GM18502 (cell line): ENCODE measurements around the gene NEIL3.
"Not testable (repeated sequence)": the region's sequence is repeated elsewhere in the genome, so short reads cannot be mapped to it uniquely, and the experiment has no call there.

Source experiments
- ATAC-seq: cut with Tn5 transposase; IDR thresholded peaks from one replicate; pipeline ENCODE4 v1.9.1; 2021; ENCODE audit warnings: mild to moderate bottlenecking; ENCODE audit not compliant: unreplicated experiment, poor library complexity

The NEIL3 gene

DNA sequence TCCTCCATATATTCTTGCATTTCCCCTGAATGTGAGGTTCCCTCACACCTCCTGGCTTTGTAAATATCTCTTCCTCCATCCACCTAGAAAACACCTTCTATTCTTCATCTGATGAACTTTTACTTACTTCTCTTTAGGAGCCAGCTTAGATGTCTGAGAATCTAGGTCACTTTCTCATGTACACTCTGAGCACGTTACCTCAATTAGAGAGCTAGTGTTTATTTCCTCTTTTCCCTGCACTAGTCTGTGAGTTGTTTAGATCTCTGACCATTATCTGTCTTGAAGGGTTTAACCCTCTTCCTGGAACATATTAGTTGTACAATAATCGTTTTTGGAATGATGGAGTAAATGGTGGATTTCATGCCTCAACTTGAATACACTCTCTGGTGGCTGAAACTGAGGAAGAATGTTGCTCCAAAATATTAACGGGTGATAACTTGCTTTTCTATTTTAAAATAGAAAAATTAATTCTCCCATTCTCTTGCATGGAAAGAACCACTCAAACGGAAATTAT lies 8.5 kb upstream of the NEIL3 start:
- no peak for ATAC-seq

DNA sequence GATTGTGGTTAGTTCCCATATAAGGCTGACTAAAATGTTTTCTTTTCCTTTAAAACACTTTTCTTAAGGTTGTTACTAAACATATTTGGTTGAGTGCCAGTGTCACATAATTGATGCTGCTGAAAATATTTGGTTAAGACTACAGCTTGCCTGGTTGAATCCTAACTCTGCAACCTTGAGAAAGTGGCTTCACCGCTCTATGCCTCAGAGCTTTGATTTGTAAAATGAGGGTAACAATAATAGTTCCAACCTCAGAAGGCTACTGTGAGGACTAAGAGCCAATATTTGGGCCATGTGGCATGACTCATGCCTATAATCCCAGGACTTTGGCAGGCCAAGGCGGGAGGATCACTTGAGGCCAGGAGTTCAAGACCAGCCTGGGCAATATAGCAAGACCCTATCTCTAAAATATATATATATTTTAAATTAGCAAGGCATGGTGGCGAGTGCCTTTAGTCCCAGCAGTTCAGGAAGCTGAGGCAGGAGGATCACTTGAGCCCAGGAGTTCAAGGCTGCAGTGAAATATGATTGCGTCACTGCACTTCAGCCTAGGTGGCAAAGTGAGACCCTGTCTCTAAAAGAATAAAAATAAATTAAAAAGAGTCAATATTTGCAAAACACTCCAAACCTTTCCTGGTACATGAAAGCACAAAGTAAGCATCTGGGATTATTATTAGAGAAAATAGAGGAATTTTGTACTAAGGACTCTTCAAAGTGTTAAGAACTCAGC lies 7.1 kb upstream of the NEIL3 start:
- ATAC-seq: no peak

DNA sequence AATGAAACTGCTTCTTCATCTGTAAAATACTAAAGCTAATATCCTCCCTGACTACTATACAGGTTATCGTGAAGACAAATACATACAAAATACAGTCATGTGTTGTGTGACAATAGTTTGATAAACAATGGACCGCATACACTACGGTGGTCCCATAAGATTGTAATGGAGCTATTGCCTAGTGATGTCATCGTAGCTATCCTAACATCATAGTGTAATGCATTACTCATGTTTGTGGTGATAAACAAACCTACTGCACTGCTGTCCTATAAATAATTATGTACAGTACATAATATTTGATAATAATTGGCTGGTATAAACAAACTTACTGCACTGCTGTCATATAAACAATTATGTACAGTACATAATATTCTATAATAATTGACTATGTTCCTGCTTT lies 5.6 kb upstream of the NEIL3 start:
- no peak for ATAC-seq

DNA sequence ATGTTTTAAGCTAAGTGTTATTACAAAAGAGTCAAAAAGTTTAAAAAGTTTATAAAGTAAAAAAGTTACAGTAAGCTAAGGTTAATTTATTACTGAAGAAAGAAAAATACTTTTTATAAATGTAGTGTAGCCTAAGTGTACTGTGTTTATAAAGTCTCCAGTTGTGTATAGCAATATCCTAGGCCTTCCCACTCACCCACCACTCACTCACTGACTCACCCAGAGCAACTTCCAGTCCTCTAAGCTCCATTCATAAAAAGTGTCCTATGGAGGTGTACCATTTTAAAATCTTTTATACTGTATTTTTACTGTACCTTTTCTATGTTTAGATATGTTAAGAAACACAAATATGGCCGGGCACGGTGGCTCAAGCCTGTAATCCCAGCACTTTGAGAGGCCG lies 4.8 kb upstream of the NEIL3 start:
- not testable (repeated sequence) for ATAC-seq

DNA sequence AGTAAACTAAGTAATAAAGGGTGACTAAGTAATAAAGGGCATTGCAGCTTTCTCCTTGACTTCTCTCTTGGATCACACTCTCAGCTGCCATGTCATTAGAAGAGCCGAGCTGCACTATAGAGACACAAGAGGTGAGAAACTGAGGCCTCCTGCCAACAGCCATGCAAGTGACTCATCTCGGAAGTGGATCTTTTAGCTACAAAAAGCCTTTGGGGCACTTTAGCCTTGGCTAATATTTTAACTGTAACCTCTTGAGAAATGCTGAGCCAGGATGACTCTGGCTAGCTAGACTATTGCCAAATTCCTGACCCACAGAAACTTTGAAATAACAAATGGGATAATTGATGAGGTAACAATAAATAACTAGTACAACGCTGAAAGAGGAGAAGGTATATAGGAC lies 1.5 kb upstream of the NEIL3 start:
- ATAC-seq: no peak

DNA sequence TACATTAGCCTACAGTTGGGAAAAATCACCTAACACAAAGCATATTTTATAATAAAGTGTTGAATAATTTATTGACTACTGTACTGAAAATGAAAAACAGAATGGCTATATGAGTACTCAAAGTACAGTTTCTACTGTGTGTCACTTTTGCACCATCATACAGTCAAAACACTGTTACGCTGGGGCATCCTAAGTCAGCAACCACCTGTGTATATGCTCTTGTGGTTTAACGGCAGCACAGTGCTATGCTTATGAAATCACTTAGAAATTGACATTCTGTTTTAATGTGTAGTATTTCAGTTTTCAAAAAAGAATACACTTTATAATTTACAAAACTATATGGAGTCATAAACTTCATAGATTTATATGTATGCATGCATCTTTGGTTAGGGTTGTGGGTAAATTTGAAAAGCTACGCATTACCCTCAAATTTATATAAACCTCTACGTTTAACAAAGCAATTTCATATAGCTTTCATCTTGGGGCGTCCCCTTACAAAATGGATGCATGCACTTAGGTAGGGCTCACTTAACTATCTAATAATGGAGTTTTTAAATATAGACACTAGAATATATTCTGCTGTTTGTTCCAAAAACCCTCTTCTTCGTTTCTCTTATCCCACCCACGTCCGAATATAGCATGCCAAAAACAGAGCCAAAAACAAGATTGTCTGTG lies 690 bp upstream of the NEIL3 start:
- ATAC-seq: peak; percentile 1

DNA sequence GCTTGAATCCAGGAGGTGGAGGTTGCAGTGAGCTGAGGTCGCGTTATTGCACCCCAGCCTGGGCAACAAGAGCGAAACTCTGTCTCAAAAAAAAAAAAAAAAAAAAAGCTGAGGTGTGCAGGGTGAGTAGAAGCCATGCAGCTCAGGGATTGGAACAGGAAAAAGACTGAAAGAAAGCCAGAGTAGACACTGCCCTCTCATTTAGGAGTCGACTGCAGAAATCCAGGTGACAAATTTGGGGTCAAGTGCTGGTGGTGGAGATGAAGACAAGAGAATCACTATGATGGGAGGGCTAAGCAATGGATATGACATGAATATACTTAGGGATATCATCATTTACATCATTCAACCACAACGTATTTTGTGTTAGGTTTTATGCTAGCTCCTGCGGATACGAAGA lies 1.9 kb downstream of the NEIL3 start:
- no peak for ATAC-seq

DNA sequence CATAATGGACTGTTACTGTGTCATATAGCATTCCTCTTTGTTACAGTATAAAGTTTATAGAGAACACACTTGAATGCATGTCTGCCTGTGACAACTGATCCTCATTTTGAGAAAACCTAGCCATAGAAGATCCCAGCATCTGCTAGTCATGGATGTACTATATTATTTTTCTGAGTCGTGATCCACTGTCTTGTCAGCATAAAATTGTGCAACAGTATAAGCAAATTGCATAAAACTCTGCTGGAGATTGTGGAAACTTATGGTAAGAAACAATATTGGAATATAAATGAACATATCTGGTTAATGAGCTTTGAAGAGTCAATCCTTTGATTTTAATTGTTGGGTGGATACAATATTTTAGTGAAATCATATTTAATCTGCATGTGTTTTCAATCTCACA lies 3.6 kb downstream of the NEIL3 start:
- ATAC-seq: no peak

DNA sequence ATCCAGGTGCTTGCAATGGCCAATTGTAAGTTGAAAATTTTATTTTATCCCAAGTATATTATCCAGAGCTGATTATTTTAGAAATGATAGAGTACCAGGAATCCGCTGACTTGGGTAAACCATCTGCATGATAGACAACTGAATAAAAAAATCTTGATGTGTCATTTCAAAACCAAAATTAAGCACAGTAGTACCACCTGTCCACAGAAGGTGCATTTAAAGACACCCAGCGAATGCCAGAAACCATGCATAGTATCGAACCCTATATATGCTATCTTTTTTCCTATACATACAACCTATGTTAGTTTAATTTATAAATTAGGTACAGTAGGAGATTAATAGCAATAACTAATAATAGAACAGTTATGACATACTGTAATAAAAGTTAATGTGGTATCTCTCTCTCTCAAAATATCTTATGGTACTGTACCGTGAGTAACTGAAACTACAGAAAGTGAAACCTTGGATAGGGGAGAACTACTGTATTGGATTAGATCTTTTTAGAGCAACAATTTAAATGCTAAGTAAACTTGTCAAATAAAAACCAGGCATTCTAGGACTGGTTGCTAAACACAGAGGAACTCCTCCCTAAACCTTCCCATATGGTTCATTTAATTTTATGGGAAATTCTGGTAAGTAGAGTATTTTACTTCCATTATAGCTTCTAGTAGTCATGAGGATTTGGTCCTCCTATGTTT lies 6.2 kb downstream of the NEIL3 start:
- ATAC-seq: peak; percentile 51

DNA sequence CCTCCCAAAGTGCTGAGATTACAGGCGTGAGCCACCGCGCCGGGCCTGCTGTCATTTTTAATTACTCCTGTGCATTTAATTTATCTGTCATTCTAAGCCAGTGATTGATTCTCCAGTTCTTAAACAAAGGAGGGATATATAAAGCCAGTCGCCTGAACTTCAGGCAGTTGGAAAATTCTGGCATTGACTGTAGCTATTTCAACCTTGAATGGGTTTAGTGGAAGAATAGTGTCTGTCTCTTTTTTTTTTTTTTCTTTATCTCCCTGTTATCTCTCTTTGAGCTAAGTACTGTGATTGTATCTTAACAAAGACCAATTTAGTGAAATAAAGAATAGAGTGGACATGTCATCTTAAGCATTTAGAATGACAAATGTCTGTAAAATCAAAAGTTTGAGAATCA lies 11.0 kb downstream of the NEIL3 start:
- ATAC-seq: no peak

DNA sequence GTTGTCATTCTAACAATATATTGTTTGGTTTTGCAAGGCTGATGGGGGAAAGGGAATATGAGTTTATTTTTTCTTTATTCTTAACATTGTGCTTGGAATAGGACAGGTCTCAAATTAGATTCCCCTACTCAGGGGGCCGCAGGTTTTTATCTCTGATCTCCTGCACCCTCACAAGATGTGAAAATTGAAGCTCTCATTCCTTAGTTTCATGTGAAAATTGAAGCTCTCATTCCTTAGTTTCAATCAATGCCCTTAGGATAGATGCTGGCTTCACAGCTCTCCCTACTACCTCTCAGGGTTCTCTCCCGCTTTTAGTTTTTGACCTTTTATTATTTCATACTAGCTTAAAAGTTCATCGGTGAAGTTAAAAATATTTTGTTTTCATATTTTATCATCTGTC lies 12.0 kb downstream of the NEIL3 start:
- ATAC-seq: no peak

DNA sequence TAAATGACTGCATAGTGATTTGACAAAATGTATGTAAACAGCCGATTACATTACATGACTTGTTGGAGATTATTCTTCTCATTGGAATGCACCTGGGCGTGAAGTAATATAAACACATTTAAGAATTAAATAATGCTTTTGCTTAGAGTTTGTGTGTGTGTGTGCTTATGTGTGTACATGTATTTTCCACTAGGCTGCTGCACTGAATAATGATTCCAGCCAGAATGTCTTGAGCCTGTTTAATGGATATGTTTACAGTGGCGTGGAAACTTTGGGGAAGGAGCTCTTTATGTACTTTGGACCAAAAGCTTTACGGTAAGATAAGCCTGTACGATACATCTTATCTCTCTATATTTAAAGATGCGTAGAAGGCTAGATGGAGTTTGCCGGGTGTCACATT lies 12.6 kb downstream of the NEIL3 start:
- no peak for ATAC-seq

DNA sequence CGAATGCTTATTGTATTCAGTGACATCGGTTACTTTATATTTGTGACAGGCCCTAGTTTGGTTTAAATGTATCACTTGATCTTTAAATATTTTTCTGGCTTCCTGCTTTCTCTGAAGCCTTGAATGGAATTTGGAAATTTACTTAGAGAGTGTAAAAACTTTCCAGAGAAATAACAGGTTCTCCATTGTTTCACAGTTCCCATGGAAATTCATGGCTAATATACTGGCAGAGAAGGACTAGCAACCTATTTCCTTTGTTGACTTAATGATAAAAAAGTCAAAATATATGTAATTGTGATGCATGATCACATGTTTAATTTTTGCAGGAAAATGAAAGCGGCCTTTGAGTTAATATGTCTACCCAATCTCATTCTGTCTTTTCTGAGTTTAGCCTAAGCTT lies 13.2 kb downstream of the NEIL3 start:
- ATAC-seq: no peak

DNA sequence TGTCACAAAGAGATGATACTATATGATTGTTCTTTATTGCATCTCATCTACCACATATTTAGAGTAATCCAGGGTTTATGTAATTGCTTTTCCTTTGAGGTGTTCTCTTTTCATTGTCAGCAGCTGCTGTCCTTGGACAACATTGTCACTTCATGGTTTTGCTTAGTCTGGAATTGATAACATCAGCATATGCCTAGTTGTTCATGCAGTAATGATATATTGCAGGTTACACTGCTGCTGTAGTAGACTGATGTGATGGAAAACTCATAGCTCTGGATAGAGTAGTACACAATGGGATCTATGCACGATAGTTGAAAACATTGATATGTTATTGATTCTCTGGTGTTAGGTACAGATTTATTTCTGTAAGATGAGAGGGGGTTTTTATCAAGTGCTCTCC lies 13.7 kb downstream of the NEIL3 start:
- ATAC-seq: no peak

DNA sequence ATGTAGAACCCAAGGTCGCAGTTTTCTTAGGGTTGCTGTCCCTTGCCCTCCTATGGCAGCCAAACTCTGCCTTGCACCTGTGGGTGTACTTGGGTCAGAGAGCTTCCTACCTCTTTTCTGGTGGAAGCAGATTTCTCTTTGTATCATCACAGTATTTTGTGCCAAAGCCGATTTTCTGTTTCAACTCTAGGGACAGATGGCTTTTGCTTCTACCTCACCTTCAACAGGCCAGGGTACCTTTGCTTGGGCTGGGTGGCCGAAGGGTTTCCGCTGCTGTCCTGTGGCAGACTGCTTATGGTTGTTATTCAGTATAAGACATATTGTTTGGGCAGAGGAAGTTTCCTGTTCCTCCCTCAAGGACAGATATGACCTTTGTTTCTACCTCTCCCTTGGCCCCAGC lies 22.4 kb downstream of the NEIL3 start:
- no peak for ATAC-seq

DNA sequence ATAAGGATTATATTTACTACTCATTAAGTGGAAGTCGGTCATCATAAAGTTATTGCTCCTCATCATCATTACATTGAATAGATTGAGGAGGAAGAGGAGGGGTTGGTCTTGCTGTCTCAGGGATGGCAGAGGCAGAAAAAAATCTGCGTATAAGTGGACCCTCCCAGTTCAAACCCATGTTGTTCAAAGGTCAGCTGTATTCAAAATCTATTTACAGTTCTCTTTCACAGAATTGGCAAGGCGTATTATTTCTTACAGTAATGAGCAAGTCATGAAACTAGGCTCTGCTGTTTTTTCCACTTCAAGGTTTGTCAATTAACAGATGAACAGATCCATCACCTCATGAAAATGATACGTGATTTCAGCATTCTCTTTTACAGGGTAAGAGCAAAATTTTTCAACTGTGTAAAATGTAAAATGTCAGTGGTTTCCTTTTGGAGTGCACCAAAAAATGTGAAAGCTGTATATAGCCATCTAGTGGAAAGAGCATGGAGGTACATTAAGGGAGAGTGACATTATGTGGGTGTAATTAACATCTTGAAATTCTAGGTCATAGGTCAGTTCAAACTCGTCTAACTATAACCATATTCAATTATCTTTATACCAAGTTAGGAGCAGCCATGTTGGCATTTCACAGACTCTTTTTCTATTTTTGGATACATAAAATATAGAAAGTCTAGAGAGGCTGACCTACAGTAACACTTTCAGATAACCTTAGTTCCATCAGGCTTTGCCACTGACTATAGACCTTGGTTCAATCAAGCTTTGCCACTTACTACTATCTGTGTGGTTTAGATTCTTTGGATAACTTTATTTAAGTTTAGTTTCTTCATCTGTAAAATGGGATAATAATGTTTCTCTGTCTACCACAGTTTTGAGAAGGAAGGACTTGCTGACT lies 30.1 kb downstream of the NEIL3 start:
- peak; percentile 98 for ATAC-seq

DNA sequence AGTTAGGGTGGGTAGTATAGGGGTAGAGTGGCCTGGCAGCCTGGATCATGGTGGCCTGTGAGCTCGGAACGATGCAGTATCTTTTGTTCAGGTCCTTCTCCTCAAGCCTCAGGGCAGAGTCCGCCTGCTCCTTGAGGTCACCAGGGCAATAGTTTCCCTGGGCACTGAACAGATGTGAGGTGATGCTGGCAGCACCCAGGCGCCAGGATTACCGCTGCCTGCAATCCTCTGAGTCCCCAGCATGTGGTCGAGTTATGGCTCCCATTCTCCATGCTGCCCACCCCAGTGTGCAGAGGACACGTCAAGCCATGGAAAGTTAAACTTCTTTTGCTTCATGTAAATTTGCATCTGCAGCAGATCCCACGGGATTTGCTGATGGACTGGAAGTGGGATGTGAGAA lies 38.7 kb downstream of the NEIL3 start:
- no peak for ATAC-seq

DNA sequence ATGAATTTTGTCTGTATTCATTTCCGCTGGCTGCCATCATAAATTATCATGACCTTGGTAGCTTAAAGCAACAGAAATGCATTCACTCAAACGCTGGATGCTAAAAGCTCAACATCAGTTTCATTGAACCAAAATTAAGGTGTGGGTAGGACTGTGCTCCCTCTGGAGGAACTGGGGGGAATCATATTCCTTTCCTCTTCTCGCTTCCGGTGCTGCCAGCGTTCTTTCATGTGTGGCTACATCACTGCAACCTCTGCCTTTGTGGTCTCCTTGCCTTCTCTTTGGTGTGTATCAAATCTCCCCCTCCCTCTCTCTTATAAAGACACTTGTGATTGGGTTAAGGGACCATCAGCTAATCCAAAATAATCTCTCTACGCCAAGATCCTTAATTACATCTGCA lies 39.5 kb downstream of the NEIL3 start:
- no peak for ATAC-seq

DNA sequence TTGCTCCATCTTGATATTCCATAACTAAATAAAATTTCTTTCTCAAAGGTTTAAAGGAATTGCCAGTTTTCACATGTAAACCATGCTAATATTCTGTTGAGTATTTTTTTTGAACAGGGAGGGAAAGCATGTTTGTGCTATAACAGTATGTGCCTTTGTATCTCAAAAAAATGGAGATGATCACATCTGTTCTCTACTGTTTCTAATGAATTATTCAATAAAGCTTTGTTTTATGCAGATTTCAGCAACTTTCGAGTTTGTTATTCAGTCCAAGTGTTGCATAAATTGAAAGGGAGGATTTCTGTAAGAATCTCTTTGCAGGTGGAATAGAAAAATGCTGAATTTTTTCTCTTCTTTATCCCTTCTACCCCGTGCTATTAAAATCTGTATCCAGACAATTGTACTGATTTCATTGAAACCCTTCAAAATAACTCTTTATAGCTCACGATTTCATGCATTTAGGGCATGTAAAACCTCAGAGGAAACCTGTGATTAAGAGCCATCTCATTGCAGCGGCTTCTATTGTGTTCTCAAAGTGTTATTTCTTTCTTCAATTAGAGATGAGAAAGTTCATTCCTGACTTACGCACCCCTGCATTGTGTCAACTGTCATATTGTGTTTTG lies 42.1 kb downstream of the NEIL3 start:
- ATAC-seq: no peak

DNA sequence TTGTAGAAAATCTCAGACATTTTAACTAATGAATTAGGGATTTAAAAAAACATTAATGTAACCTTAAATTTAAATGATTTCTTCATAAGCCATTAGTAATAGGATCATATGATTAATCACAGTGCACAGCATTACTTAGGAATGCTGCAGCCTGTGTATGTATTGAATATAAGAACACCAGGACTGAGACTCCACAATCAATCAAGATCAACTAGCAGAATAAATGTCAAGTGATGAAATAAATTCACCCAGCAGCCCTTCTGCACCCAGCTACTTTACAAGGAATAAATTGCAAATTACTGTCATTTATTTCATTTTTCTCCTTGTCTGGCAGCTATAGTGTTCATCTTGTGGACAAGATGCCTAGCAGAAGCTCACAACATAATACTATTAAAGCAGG lies 46.5 kb downstream of the NEIL3 start:
- no peak for ATAC-seq
